K562 (cell line): Measurements from ENCODE around the gene AACS. TPM values are rescaled to one million over a fixed set of nuclear protein-coding genes. Genes with fewer than 3 reads are reported as not detected.

ENCODE experiments used
- ADNP ChIP-seq: fragments of 200-800 bp; sonication (Bioruptor generic); IDR thresholded peaks from 2 replicates; pipeline ENCODE4 v1.6.1; 2016; ENCODE audit warnings: missing genetic modification characterization, missing compliant biosample characterization
- ARHGAP35 ChIP-seq: fragments of 450-650 bp; IDR thresholded peaks from 2 replicates; pipeline ENCODE4 v1.6.1; 2018; ENCODE audit not compliant: partially characterized antibody
- ARID1B ChIP-seq: fragments of 450-650 bp; IDR thresholded peaks from 2 replicates; pipeline ENCODE4 v1.6.1; 2016; ENCODE audit warnings: antibody characterized with exemption, mild to moderate bottlenecking, inconsistent platforms
- BHLHE40 ChIP-seq: IDR thresholded peaks from 2 replicates; pipeline ENCODE4 v1.6.1; 2011; ENCODE audit warnings: low read length, improper control_type of control experiment
- CBFA2T2 ChIP-seq: fragments of 450-650 bp; conservative IDR thresholded peaks from 2 replicates; pipeline ENCODE4 v1.6.1; 2017; ENCODE audit warnings: mild to moderate bottlenecking
- CBFA2T3 ChIP-seq: fragments of 450-650 bp; IDR thresholded peaks from 2 replicates; pipeline ENCODE4 v1.6.1; 2017
- CSDE1 ChIP-seq, 2 experiments: fragments of 450-650 bp; IDR thresholded peaks; 2 replicates each; pipeline ENCODE4 v1.6.1; 2016; ENCODE audit warnings: mild to moderate bottlenecking in 1 of 2
- DPF2 ChIP-seq: fragments of 450-650 bp; IDR thresholded peaks from 2 replicates; pipeline ENCODE4 v1.6.1; 2016
- ESRRB ChIP-seq: fragments of 250-450 bp; sonication (Bioruptor Pico); IDR thresholded peaks from 2 replicates; pipeline ENCODE4 v1.5.0; 2020; ENCODE audit warnings: mild to moderate bottlenecking, moderate library complexity, borderline replicate concordance
- JUND ChIP-seq, 2 experiments: IDR thresholded peaks; 2 replicates in 1 of 2; 3 replicates in 1 of 2; pipeline ENCODE4 v1.6.1; 2011; ENCODE audit warnings: borderline replicate concordance in 2 of 2, low read depth in 2 of 2, low read length in 2 of 2, improper control_type of control experiment in 1 of 2, missing biosample characterization in 1 of 2, missing genetic modification characterization in 1 of 2, missing genetic modification reagents in 1 of 2
- NUFIP1 ChIP-seq: fragments of 450-650 bp; IDR thresholded peaks from 2 replicates; pipeline ENCODE4 v1.6.1; 2018; ENCODE audit not compliant: partially characterized antibody
- PHF20 ChIP-seq: fragments of 450-650 bp; IDR thresholded peaks from 2 replicates; pipeline ENCODE4 v1.6.1; 2018; ENCODE audit not compliant: partially characterized antibody
- RBM15 ChIP-seq: fragments of 200-400 bp; formaldehyde crosslinking; IDR thresholded peaks from 2 replicates; pipeline ENCODE4 v1.6.1; 2018; ENCODE audit warnings: mild to moderate bottlenecking, low read length, moderate library complexity; ENCODE audit not compliant: insufficient read depth
- SMAD4 ChIP-seq: fragments of 250-450 bp; sonication (Bioruptor Pico); conservative IDR thresholded peaks from 2 replicates; pipeline ENCODE4 v1.8.0; 2021; ENCODE audit warnings: inconsistent platforms, mild to moderate bottlenecking, moderate library complexity
- TARDBP ChIP-seq: fragments of 450-650 bp; IDR thresholded peaks from 2 replicates; pipeline ENCODE4 v1.6.1; 2016
- TEAD2 ChIP-seq: fragments of 450-650 bp; IDR thresholded peaks from 2 replicates; pipeline ENCODE4 v1.6.1; 2016; ENCODE audit warnings: missing genetic modification characterization, control low read depth, missing compliant biosample characterization
- ZNF589 ChIP-seq: fragments of 200-800 bp; sonication (Bioruptor generic); IDR thresholded peaks from 2 replicates; pipeline ENCODE4 v1.6.1; 2016; ENCODE audit warnings: low read depth, missing genetic modification characterization, missing compliant biosample characterization
- ZSCAN29 ChIP-seq: fragments of 450-650 bp; IDR thresholded peaks from 2 replicates; pipeline ENCODE4 v1.6.1; 2017
- polyA plus RNA-seq, 8 experiments: library from polyadenylated mRNA; depleted of rRNA in 4 of 8; stranded (reverse) in 5 of 8; unstranded in 3 of 8; fragments of >200 nt; fragmentation: Nextera tagmentation in 2 of 8; fragmentation: Illumina TruSeq in 1 of 8; extraction: Ambion mirVana in 2 of 8; extraction: Trizol in 1 of 8; gene quantifications; 2 replicates each; pipeline versions ENCODE4 v1.2.1 to v1.2.3, GENCODE V29; 2011 to 2014; ENCODE audit warnings: inconsistent platforms in 1 of 8, missing spikeins in 1 of 8
- total RNA-seq, 7 experiments: library from RNA; depleted of rRNA in 6 of 7; stranded (reverse); fragments of >200 nt in 6 of 7; fragmentation: Illumina TruSeq in 2 of 7; extraction: Trizol in 2 of 7; gene quantifications; 2 replicates each; pipeline versions ENCODE4 v1.2.1 to v1.2.3, GENCODE V29; 2011 to 2021; ENCODE audit warnings: low replicate concordance in 1 of 7
- TF ChIP-seq, protein P1 (sequence below): fragments of 250-450 bp; sonication (Bioruptor Pico); IDR thresholded peaks from 2 replicates; pipeline ENCODE4 v1.8.0; 2022; ENCODE audit warnings: inconsistent platforms, mild to moderate bottlenecking, moderate library complexity, borderline replicate concordance
- TF ChIP-seq, protein P2 (sequence below): fragments of 450-650 bp; IDR thresholded peaks from 2 replicates; pipeline ENCODE4 v1.6.1; 2016
- TF ChIP-seq, protein P3 (sequence below): fragments of 450-650 bp; IDR thresholded peaks from 2 replicates; pipeline ENCODE4 v1.6.1; 2017; ENCODE audit warnings: antibody characterized with exemption
- TF ChIP-seq, protein P4 (sequence below): sonication (generic); formaldehyde crosslinking; IDR thresholded peaks from 2 replicates; pipeline ENCODE4 v1.8.0; 2022; ENCODE audit warnings: mild to moderate bottlenecking, low read depth, missing genetic modification reagents
- TF ChIP-seq, protein P5 (sequence below): fragments of 150-350 bp; conservative IDR thresholded peaks from 2 replicates; pipeline ENCODE4 v1.6.1; 2014; ENCODE audit warnings: low read length

The AACS gene
- total and polyA plus RNA-seq, 9 of the 15 experiments (the other 6 are each of a cell fraction or from before 2014, with no cell fraction given) = 2.4 to 13.0 (median 6.0) TPM

DNA sequence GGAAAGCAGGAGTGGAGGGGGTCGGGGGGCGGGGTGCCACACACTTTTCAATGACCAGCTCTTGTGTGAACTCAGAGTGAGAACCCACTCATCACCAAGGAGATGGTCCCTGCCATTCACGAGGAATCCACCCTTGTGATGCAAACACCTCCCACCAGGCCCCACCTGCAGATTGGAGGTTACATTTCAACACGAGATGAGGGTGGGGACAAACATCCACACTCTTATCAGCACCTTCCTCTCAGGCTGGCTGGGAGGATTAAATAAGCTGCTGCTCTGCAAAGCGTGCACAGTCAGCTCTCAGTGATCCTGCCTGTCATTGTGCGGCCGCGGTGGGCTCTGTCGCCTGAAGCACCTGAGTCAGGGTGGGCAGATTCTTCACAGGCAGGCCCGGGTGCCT, 39.7 kb downstream of the AACS start (continued):
- TF ChIP-seq, protein P1, sequence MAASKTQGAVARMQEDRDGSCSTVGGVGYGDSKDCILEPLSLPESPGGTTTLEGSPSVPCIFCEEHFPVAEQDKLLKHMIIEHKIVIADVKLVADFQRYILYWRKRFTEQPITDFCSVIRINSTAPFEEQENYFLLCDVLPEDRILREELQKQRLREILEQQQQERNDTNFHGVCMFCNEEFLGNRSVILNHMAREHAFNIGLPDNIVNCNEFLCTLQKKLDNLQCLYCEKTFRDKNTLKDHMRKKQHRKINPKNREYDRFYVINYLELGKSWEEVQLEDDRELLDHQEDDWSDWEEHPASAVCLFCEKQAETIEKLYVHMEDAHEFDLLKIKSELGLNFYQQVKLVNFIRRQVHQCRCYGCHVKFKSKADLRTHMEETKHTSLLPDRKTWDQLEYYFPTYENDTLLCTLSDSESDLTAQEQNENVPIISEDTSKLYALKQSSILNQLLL (CRISPR knock-in tag) = no peak
- TF ChIP-seq TEAD2 (tag) (no peak), ZSCAN29 (no peak), RBM15 (no peak), DPF2 (peak; percentile 55), JUND (IDR thresholded peaks at IDR 0.05; ENCODE audit: borderline replicate concordance, low read depth, low read length) (0 out of 2 replicates have a peak, but pooled peaks have one; percentile 8), JUND (tag; IDR thresholded peaks at IDR 0.05; ENCODE audit: borderline replicate concordance, low read depth, low read length) (no peak; the same call in 2 of the 3 replicates), ARHGAP35 (no peak), BHLHE40 (peak; percentile 85), CBFA2T2 (peak; percentile 59), SMAD4 (no peak), ESRRB (CRISPR knock-in tag) (no peak), ARID1B (peak; percentile 53; the same call in 1 of the 2 replicates), CSDE1 (IDR thresholded peaks at IDR 0.05) (no peak), CBFA2T3 (peak; percentile 73), ZNF589 (CRISPR knock-in tag) (no peak), ADNP (tag) (no peak), PHF20 (no peak), NUFIP1 (no peak), TARDBP (no peak)
- TF ChIP-seq, protein P2, sequence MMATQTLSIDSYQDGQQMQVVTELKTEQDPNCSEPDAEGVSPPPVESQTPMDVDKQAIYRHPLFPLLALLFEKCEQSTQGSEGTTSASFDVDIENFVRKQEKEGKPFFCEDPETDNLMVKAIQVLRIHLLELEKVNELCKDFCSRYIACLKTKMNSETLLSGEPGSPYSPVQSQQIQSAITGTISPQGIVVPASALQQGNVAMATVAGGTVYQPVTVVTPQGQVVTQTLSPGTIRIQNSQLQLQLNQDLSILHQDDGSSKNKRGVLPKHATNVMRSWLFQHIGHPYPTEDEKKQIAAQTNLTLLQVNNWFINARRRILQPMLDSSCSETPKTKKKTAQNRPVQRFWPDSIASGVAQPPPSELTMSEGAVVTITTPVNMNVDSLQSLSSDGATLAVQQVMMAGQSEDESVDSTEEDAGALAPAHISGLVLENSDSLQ = peak; percentile 24; the same call in 1 of the 2 replicates
- TF ChIP-seq, protein P3, sequence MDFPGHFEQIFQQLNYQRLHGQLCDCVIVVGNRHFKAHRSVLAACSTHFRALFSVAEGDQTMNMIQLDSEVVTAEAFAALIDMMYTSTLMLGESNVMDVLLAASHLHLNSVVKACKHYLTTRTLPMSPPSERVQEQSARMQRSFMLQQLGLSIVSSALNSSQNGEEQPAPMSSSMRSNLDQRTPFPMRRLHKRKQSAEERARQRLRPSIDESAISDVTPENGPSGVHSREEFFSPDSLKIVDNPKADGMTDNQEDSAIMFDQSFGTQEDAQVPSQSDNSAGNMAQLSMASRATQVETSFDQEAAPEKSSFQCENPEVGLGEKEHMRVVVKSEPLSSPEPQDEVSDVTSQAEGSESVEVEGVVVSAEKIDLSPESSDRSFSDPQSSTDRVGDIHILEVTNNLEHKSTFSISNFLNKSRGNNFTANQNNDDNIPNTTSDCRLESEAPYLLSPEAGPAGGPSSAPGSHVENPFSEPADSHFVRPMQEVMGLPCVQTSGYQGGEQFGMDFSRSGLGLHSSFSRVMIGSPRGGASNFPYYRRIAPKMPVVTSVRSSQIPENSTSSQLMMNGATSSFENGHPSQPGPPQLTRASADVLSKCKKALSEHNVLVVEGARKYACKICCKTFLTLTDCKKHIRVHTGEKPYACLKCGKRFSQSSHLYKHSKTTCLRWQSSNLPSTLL = no peak
- TF ChIP-seq, protein P4, sequence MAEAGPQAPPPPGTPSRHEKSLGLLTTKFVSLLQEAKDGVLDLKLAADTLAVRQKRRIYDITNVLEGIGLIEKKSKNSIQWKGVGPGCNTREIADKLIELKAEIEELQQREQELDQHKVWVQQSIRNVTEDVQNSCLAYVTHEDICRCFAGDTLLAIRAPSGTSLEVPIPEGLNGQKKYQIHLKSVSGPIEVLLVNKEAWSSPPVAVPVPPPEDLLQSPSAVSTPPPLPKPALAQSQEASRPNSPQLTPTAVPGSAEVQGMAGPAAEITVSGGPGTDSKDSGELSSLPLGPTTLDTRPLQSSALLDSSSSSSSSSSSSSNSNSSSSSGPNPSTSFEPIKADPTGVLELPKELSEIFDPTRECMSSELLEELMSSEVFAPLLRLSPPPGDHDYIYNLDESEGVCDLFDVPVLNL (CRISPR knock-in tag) = no peak
- TF ChIP-seq, protein P5, sequence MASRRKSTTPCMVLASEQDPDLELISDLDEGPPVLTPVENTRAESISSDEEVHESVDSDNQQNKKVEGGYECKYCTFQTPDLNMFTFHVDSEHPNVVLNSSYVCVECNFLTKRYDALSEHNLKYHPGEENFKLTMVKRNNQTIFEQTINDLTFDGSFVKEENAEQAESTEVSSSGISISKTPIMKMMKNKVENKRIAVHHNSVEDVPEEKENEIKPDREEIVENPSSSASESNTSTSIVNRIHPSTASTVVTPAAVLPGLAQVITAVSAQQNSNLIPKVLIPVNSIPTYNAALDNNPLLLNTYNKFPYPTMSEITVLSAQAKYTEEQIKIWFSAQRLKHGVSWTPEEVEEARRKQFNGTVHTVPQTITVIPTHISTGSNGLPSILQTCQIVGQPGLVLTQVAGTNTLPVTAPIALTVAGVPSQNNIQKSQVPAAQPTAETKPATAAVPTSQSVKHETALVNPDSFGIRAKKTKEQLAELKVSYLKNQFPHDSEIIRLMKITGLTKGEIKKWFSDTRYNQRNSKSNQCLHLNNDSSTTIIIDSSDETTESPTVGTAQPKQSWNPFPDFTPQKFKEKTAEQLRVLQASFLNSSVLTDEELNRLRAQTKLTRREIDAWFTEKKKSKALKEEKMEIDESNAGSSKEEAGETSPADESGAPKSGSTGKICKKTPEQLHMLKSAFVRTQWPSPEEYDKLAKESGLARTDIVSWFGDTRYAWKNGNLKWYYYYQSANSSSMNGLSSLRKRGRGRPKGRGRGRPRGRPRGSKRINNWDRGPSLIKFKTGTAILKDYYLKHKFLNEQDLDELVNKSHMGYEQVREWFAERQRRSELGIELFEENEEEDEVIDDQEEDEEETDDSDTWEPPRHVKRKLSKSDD = no peak
